Activated CD4-positive, alpha-beta T cell treated with anti-CD3 and anti-CD28 coated beads, Interleukin-2, amount 50 U/mL, for 48 hours (primary cell): Measurements from ENCODE around the gene ATP12A.

Experiments
- DNase-seq, 2 experiments: peaks; one replicate each; pipeline ENCODE4 v3.0.0-alpha.2; 2020

ATP12A gene

DNA sequence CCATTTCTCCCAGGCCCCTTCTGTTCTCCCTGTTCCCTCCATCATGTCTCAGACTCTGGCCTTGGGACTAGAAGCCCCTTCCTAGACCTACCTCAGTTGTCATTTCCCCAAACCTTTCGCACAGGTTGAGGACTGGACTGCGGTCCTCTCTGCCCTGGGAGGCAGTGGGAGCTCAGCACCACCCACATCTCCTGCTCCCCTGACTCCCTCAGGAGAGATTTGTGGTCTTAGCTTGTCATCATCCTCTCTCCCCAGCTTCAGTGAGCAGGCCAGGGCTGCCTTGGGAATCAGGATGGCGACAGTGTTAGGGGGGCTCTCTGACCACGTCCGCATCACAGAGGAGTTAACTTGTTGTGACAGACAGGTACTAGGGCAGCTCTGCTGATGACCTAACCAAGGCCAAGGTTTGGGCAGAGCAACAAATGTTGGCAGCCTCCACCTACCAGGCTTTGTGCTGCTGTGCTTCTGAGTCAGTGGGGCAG, 58.2 kb downstream of the ATP12A start:
- no peak for DNase-seq

DNA sequence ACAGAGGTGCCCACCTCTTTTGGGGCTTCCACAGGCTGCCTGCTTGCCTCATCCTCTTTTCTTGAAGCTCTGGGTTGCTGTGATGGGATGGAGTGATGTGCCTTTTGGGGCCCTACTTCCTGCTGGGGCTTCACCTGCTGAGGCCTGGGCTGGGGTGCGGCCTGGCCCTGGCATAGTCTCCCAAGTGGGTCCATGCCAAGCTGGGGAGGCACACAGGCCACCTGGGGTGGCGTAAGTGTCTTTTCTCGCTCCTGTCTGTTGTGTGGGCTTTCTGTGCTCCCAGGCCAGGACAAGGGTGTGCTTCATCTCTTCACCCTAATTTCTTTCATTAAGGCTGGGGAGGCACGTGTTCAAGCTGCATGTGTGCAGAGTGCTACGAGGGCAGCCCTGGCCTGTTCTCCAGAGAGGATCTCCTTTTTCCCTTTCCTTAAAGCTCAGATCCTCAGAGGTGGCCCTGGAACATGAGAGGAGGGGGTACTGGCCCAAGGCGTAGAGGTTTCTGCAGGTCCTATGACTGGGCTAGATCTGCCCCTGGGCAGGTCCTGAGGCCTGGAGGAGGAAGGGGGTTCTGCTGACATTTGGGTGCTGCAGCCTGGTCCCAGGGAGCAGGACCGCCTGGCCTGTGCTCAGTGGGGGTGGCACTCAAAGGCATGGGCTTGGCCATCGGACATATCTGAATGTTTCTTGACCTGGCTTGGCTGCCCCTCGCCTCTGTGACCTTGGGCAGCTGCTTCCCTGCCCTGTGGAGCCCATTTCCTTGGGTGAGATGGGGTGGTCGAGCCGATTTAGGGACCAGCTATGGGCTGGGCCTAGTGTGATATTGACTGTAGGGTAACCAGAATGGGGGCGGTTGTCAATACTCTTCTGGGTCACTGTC, 60.0 kb downstream of the ATP12A start:
- DNase-seq: no peak

DNA sequence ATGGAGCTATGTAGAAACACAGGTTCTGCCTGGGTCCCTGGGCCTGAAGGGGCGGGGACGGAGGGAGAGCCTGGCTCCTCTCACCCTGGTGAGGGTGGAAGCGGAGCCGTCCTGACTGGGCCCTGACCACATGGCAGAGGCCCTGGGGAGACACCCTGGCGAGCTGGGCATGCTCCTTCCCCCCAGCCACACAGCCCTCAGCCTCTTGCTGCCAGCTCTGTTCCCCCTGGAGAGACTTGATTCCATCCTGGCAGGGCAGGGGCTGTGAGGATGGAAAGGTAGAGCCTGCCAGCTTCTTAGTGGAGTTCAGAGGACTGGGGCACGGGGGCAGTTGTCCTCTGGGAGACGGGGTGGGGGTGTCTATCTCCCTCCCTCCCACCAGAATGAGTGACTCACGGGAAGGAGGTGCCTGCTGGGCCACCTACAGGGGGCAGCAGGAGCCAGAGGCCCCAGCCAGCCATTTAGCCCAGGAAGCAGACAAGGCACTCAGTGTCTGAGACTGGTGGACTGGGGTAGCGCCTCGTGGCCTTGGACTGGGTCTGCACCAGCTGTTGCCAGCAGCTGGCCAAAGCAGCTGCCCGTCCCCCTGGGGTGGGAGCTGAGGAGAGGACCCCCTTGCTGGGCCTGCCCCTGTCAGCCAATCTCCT, 60.9 kb downstream of the ATP12A start:
- DNase-seq: no peak

DNA sequence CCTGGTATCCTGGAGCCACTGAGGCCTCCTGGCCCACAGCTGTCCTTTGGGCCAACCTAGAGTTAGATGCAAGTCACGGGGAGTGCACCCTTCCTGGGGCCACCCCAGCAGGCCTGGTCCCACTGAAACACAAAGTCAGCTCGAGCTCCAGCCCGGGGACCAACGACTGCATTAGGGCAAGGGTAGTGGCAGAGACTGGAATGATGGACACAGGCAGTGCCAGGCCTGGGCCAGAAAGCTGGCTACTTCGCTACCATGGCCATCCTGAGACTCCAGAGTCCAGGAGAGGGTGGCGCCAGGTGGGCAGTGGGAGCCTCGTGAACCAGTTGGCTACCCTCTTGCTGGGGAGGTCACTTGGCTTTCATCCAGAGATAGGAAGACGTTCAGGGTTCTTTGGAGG, 61.6 kb downstream of the ATP12A start:
- DNase-seq: no peak

DNA sequence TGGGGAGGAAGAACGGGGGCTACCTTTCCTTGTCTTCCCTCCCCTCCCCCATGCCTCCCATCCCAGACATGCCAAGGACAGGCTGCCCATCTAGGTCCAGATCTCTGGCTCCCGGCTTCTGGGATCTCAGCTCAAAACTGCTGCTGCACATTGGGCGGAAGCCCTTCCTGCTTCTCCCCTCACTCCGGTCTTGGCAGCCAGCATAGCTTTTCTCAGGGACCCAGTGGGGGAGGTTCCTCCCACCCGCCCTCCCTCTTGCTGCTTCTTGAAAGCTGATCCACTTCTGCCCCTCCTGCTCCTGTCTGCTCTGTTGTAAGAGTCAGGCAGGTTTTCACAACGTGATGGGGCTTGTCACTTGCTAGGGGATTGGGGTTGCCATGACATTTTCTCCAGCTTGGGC, 62.1 kb downstream of the ATP12A start:
- DNase-seq: no peak

DNA sequence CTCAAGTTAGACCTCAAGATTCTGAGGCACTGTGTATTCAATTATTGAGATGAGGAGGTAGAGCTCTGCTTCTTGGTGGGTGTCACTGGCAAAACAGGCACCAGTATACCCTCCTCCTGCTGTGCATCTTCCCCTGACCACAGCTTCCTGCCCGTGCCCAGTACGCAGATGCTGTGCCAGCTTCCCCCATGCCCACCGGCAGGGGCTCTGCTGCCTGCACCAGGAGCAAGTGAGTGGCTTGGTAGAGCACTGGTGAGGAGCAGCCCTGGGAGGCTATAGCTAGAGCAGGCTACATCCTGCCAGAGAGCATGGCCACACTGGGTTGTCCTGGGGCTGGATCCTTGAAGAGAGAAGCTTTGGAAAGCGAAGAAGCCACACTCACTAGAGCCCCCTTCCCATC, 62.8 kb downstream of the ATP12A start:
- DNase-seq: no peak

DNA sequence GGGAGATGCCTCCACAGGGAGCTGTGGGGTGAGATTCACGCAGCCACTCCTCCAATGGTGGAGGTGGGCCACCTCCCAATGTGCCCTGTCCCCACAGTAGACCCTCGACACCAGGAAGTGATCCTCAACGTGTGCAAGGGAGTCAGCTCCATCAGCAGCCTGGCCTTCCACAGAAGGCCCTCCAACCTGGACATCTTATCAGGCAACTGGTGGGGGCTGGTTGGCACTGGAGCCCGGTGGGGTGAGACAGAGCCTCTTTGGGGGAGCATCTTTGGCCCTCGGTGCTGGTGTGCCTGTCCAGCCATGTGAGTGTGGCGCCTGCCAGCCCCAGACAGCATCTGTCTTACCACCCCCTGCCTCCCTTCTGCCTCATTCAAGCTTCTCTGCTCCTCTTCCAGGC, 64.0 kb downstream of the ATP12A start:
- no peak for DNase-seq

DNA sequence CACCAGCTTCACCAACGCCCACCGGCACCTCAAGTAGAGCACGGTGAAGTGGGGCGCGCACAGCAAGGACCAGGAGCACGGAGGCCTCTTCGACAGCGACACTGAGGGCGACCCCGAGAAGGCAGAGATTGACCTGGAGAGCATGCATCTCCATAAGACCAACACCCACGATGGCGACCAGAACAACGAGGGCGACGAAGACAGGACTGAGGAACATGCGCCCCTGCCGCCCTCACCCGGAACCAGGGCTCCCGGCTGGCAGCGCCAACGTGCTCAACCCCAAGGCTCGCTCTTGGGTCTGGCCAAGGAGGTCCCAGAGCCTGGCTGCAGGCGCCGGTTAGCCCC, 65.3 kb downstream of the ATP12A start:
- no peak for DNase-seq

DNA sequence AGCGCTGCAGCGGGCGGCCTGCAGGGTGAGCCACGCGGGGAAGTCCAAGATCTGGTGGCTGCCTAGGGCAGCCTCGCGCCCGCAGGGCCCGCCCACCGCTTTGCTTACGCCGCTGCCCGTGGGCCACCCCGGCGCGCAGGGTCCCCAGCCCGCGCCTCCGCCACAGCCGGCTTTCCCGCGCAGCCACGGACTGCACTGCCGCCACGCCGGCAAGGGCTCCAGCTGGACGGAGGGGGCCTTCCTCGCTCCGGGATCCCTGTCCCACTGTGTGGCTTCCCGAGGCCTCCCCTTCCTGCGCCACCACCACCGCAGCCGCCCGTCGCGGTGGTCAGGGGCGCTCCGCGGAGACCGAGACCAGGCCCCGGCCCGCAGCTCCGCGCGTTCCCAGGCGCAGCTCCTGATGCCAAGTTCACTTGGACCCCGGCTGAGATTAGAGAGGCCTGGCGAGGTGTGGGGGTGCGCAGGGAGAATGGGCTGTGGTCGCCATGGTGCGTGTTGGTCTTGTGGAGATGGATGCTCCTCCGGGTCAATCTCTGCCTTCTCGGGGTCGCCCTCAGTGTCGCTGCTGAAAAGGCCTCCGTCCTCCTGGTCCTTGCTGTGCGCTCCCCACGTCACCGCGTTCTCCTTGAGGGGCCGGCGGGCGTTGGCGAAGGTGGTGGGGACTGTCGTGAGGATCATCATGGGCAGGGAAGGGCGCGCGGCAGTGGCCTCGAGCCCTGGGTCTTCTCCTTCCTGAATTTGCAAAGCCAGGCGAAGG, 65.8 kb downstream of the ATP12A start:
- no peak for DNase-seq

DNA sequence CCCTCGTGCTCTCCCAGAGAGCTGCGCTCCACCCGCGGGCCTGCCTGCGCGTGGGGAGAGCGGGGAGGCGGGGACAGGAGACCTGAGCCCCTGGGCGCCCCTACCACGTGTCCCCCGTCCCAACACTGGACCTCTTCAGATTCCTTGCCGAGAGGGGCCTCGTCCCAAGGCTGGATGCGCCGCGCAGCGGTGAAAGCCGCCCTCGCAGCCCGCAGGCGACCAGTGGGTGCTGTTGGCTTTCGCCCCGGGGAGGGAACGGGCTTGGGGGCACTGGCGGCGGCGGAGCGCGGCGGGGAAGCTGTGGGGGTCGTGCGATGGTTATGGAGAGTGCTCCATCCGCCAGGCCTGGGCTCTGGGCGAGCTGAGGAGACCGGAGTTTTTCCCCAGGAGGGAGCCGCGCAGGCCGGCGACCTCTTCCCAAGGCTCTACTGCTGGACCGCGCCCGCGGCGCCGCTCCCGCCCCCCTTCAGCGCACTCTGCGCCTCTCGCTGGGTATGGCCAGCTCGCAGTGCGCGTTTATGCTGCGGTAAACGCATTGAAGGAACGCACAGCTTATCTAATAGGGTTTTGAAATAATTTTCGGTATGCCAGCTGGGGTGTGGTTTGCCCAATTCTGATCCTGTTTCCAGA, 66.5 kb downstream of the ATP12A start:
- peak in 1 of 2 experiments; percentile 32 for DNase-seq

DNA sequence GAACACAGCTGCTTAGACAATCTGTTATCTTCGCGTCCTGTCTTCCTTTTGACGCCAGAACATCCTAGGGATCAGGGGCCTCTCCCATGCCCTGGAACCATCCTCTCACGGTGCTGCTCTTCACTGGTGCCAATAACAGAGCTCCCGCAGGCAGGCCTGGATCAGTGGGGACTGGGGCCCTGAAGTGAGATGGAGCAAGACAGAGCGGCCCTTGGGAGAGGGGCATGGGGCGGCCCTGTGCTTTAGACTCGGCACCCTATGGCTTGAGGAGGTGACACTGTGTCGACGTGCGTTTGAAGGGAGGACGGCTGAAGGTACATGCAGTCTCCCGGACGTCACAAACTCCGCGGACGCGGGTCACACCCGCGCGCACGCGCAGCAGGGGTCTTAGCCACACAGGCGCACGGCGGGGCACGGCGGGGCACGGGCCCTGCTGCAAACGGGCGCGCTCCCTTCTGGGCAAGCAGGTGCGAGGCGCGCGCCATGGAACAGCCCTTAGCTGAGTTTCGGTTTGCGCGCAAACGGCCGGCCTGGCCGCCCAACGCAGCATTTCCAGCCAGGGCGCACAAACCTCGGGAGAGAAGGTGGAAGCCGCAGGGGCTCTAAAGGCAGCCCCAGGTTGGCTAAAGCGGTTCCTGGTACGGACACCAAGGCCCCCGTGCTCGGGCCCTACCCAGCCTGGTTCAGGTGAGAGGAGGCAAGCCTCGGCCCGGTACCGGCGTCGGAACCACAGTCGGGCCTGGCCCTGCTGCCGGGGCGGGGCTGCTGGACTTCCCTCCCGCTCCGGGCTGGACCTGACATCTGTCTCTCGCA, 67.2 kb downstream of the ATP12A start:
- DNase-seq: peak; percentile 36 to 39

DNA sequence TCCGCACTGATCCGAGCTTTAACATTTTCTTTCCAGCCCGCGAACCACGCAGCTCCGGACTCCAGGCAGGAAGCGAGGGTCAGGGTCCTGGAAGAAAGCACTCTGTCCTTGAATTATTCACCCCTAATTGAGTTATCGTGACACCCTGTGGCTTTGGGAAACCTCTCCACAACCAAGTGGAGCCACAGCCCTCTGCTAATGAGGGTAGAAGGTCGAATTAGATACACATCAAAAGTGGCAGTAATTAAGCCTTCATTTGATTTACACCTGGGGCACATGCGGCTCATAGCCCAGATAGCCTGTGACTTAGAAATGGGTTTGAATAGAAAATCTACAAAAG, 67.8 kb downstream of the ATP12A start:
- no peak for DNase-seq

DNA sequence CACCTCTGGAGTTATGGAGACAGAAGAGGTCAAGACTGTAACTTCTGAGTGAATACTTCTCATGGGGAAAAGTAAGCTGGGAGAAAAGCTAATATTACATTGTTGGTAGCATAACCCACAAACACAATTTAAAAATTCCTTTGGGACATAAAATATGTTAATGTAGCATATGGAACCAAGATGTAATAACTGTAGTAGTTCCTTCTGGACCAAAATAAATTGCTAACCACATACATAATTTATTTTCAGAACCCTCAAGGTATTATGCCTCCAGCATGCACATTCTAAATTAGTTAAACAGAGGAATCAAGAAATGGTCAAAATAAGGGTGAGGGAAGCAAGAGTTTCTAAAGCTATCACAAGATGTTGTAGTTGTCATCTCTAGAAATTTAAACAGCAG, 79.0 kb downstream of the ATP12A start:
- no peak for DNase-seq
